GM21381 (cell line): Measurements from ENCODE around the gene ROBO2.
"Not testable (repeated sequence)": the region's sequence is repeated elsewhere in the genome, so short reads cannot be mapped to it uniquely, and the experiment has no call there.

Experiments
- ATAC-seq: cut with Tn5 transposase; IDR thresholded peaks from one replicate; pipeline ENCODE4 v1.9.1; 2021; ENCODE audit warnings: mild to moderate bottlenecking, moderate library complexity; ENCODE audit not compliant: unreplicated experiment

Gene ROBO2

GRCh38 chr3:77381431-77381830 lies 341.5 kb downstream of the ROBO2 start:
- ATAC-seq = no peak

GRCh38 chr3:77392181-77392580 lies 352.3 kb downstream of the ROBO2 start:
- no peak for ATAC-seq

DNA sequence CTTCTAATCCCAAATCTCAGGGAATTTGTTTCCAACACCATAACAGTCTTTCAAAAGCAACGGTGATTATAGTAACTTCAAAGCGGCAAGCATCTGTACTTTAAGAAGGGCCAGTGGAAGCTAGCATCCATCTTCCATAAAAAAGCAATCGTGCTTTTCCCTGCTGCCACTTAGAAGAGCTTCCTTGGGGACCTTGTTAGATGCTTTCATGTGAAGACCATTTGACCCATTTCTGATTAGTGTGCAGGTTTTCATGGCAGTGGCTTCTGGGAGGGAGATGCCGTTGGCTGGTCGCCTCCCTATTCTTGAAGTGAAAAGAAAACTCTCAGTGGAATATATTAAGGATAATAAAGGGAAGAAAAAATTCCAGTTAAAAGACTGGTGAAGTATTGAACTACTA lies 354.1 kb downstream of the ROBO2 start:
- ATAC-seq = no peak

GRCh38 chr3:77404871-77405270 lies 365.0 kb downstream of the ROBO2 start:
- ATAC-seq = no peak

DNA sequence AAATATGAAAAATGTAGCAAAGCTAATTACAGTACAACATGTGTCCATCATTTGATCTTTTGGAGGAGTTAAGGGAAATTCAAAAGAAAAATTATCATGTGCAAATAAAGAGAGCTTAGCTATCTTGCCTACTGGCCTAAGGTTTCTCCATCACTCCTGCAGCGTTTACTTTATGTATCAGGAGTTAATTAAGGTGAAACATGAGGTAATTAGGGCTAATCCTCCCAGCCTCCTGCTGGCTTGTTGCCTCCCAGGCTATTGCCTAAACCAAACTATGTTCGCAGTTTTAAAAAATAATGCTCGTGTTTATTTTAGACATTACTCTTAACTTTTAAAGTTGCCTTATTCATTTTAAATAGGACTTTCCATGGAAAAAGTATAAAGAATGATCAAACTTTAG lies 367.5 kb downstream of the ROBO2 start:
- no peak for ATAC-seq

GRCh38 chr3:77410334-77410733 lies 370.4 kb downstream of the ROBO2 start:
- not testable (repeated sequence) for ATAC-seq

DNA sequence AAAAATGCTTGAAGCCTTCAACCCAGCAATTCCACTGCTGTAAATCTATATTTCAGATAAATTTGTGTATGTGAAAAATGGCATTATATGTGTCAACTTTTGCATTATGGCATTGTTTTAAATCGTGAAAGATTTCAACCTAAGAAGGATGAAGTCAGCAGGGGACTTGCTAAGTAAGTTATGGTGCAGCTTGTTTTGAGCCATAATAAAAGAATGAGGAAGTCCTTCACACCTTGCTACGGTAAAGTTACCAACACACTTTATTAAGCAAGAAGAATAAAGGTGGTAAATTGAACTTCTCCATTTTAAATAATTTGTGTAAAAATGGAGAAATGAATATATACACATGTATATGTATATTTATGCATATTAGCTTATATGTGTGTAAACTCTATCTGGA lies 371.4 kb downstream of the ROBO2 start:
- ATAC-seq = no peak

DNA sequence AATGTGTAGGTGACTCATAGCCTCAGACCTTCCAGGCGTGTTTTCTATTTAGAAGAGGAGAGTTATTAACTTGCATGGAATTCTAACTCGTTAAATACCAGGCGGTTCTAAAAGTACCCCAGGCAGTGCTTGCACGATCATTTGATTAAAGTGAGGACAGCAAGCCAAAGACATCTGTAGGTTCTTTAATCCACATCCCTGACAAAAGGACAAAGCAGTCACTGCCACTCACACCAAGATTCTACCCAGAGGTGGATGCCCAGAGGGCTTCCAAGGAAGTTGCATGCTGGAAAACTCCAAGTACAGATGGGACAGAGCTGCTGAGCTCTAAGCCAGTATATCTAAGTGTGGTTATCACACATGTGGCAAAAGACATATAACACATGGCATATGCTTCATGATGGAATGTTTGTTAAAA lies 372.1 kb downstream of the ROBO2 start:
- no peak for ATAC-seq

- no peak for ATAC-seq
These were observed 372.7 kb downstream of the ROBO2 start for GRCh38 chr3:77412584-77412983.

DNA sequence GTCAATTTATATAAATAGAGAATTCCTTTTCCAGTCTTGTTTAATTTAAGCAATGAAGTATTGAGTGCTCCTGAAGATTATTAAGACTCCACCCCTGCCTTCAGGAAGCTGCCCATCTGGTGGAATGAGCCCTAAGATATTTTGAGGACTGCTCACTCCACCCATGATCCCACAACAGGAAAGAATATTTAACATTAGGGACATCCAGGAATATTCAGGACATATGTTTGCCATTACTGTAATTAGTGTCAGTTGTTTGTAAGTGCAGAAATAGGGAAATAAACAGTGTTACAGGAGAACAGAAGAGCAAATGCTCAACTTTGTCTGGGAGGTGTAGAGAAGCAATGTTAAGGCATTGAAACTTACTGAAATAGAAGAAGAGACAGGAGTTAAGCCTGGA lies 375.0 kb downstream of the ROBO2 start:
- ATAC-seq = no peak

DNA sequence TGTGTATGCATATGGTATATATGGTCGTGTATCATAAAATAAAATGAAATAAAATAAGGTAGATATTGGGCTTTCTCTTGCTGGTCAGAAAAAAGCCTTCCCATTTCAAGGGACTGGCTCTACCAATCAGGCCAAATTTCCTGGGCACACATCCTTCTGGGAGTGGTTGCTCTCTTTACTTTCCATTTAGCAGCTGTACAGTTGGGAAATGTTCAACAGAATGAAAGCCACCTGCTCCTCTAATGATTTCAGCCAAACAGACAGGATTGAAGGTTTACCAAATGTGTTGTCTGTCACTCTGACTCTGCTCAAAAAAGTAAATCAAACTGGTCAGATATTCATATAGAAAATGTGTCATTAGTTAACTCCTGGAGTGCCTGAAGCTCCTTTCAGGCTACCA lies 380.4 kb downstream of the ROBO2 start:
- ATAC-seq = no peak

GRCh38 chr3:77421916-77422315 lies 382.0 kb downstream of the ROBO2 start:
- no peak for ATAC-seq

DNA sequence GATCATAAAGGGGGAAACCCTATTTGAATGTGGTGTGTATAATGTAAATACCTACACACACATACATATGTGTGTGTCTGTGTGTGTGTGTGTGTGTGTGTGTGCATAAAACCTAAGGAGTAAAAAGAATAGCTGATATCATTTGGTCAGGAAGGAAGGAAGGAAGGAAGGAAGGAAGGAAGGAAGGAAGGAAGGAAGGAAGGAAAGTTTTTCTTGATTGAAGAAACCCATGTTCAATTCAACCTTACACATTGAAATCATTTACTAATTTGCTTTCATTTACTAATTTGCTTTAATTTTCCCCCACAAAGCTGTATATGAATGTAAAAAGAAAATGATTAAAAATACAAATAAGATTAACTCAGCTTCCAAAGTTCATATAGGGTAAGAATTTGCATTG lies 386.6 kb downstream of the ROBO2 start:
- no peak for ATAC-seq

DNA sequence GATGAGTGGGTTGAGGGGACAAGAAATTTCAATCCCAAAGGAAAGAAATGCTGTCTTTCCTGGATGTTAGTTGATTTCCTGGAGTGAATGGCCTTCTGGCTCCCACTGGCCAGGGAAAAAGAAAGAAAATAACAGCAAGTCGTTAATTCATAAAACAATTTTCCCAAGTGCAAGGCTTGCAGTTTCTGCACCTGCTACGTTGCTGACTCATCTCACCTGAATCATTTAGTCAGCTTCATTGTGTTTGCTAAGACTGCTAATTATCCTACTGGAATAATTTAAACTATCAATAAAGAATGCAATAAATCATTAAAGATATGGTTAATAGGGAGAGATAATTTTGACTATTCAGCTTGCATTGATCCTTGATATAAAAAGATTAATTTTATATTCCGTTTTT lies 387.6 kb downstream of the ROBO2 start:
- no peak for ATAC-seq

DNA sequence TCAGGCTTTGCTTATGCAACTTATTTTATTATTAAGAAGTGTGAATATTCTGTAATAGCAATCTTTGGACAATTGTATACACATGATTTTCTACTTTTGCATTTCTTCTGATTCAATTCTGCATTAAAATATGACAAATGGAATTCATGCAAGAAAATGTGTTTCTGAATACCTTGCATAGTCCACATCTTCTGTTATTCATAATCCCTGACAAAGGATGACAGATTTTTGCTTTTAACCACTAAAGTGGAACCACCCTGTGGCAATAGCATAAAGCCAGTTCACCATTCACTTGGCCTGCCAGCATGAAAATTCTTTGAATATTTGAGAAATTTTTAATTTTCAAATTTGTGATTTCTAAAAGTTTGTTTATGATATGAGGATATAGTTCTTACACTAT lies 397.0 kb downstream of the ROBO2 start:
- no peak for ATAC-seq

GRCh38 chr3:77446084-77446483 lies 406.2 kb downstream of the ROBO2 start:
- ATAC-seq = no peak

DNA sequence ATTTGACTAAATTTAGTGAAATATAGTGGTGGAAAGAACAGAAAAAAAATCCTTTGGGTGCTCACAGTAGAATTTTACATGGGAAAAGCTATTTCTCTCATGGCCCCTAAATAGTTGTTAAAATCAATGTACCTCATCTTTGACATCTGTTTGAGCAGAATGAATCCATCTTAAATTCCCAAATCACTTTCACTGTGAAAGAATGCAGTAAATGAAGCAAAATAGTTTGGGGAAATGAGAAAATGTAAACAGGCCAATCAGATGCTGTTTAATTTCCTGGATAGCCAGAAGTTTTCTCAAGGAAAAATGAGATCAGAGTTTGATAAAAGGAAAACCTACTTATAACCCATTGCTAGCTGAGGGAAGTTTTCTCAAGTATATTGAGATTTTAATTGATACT lies 406.9 kb downstream of the ROBO2 start:
- no peak for ATAC-seq

DNA sequence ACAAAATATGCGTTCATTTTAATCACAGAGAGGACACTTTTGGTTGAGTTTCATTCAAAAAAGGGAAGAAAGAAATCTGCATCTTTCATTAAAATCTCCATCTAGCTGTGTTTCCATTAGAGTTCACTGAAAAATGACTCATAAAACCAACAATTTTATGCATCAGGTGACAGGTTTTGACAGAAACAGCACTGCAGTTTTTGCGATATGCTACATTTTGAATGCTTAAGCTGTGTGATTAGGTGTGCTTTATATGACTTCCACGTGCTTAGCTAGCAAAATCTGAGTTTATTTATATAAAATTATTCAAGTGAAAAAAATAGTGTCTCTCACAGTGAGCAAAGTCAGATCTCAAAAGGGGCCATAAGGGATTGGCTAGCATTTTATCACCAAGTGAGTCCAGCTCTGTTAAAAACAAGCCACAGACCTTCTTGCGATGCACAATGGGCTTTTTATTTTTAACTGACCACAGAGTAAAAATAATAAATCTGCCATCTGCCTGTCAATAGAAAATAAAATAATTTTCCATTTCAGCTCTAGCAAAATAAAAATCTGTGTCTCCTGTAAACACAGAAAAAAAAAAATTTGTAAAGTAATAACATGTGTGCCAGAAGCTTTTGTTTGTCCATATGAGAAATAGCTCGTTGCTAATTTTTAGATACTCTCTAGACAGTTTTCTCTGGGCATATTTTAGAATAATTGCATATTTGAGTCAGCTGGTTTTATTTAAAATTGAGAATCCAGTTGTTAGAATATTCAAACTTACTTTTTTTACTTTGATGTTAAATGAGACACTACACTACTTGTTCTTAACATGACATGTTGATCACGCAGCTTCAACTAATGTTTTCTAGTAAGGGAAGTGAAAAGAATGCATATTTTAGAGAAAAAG lies 409.8 kb downstream of the ROBO2 start:
- no peak for ATAC-seq

GRCh38 chr3:77456431-77456830 lies 416.5 kb downstream of the ROBO2 start:
- ATAC-seq = no peak

GRCh38 chr3:77456906-77457305 lies 417.0 kb downstream of the ROBO2 start:
- ATAC-seq = no peak

DNA sequence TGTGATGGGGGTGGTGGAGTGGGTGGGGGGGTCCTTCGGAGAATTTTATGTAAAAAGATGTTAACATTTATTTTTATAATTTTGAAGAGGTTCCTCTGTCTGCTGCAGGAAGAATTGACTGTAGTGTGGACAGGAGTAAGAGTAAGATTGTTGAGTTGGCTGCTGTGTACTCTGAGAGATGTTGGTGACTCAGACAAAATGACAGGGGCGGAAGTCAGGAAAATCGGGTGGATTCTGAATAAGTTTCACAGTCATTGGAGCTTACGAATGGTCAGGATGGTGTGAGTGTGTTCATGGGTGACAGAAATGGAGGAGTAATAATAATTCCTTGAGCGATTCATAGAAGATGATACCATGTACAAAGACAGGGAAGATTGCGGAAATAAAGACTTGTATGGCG lies 420.0 kb downstream of the ROBO2 start:
- no peak for ATAC-seq

DNA sequence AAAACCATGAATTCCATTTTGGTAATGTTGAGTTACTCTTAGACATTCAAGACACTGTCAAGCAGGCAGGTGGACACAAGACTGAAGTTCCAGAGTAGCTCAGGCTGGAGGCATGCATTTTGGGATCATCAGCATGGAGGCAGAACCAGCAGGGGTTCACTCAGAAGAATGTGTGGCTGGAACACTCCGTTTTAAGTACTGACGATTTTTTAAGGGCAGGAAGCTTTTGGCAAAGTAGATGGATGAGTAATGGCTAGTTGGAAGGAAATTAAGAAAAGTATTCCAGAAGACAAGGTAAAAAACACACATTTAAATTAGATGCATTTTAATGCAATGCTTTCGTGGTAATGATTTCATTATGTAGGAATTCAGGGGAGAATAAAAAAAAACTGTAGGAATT lies 420.4 kb downstream of the ROBO2 start:
- ATAC-seq = no peak

- ATAC-seq = no peak
These were observed 423.1 kb downstream of the ROBO2 start for GRCh38 chr3:77462951-77463350.
